KOPT-K1 (cell line): Measurements from ENCODE around the gene NOP9.

Source experiments
- H3K27ac ChIP-seq: fragments of 200-600 bp; sonication (generic); 2 replicates; pipeline ENCODE4 v1.5.1; 2016; ENCODE audit warnings: antibody characterized with exemption, mild to moderate bottlenecking, low read depth, low read length; ENCODE audit not compliant: poor library complexity, severe bottlenecking
- H3K36me3 ChIP-seq: fragments of 200-600 bp; sonication (generic); 2 replicates; pipeline ENCODE4 v1.5.1; 2017; ENCODE audit warnings: antibody characterized with exemption, mild to moderate bottlenecking, low read length, moderate library complexity; ENCODE audit not compliant: insufficient read depth
- H3K9me3 ChIP-seq: fragments of 200-600 bp; sonication (generic); 2 replicates; pipeline ENCODE4 v1.5.1; 2017; ENCODE audit warnings: antibody characterized with exemption, low read length, mild to moderate bottlenecking; ENCODE audit not compliant: insufficient read depth, poor library complexity, severe bottlenecking

The NOP9 gene

GRCh38 chr14:24332268-24332993 is 32.8 kb downstream of the NOP9 start:
- Histone ChIP-seq H3K9me3 (no peaks in the 10 kb centered on the region), H3K36me3 (no peaks in the 10 kb centered on the region), H3K27ac (no peak overlapping the region)

- Histone ChIP-seq H3K36me3 (no peaks in the 10 kb centered on the region), H3K9me3 (no peaks in the 10 kb centered on the region), H3K27ac (no peak within 1 kb of the TSS)
These were observed 35.0 kb downstream of the NOP9 start, which contains the start of gene ADCY4 for GRCh38 chr14:24334431-24335291. TSS of gene ADCY4 (minus strand) at chr14:24335071. CDS start at chr14:24334652, 419 bp downstream.

GRCh38 chr14:24335461-24336171 is 36.0 kb downstream of the NOP9 start:
- Histone ChIP-seq H3K9me3 (no peaks in the 10 kb centered on the region), H3K27ac (no peak overlapping the region), H3K36me3 (no peaks in the 10 kb centered on the region)

DNA sequence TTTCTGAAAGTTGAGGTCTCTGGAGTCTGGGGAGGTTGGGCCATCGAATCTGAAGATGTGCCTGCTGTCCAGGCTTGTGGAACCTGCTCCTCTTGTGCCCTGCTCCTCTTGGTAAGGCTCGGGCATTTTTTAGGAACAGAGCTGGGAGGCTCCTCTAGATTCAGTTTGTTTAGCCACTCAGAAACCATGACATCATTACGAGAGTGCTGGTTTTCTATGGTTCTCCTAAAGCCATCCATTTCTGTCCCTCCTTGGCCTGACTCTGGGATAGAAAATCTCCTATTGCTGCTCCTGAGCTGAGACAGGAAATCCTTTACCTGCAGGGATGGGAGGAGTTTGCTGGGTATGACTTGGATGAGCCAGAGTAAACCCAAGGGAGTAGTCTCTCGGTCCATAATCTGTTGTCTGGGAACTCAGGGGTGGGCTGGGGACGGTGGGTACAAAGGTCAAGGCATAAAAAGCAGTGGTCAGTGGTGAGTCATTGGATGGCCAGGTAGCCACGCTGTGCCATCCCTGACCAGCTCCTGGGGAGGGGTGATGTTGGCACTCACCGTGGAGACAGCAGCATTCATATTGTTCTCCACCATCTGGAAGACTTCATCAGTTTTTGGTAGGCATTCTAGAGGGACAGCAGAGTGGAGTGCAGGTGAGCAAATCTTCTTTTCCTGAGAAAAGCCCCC is 37.6 kb downstream of the NOP9 start:
- H3K9me3 ChIP-seq, result no peaks in the 10 kb centered on the region
- no peaks in the 10 kb centered on the region for H3K36me3 ChIP-seq
- no peak overlapping the region for H3K27ac ChIP-seq

DNA sequence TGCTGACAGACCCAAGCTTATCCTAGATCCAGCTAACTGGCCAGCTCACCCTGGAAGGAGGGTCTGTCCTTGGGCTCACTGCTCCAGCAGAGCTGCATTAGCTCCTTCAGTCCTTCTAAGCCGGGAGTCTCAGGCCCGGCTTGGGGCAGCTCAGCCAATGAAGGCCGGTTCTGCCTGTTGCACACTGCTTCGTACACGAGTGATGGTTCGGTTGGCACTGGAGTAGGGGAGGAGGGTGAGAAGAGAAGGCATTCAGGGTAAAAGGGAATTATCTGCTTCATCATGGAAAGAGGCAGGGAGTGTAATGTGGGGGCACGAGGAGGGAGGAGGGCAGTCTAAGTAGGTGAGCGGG is 38.1 kb downstream of the NOP9 start:
- no peaks in the 10 kb centered on the region for H3K9me3 ChIP-seq

GRCh38 chr14:24338843-24339242 is 39.2 kb downstream of the NOP9 start:
- H3K27ac ChIP-seq, result no peak overlapping the region
- no peaks in the 10 kb centered on the region for H3K36me3 ChIP-seq
- no peaks in the 10 kb centered on the region for H3K9me3 ChIP-seq

More for the DNA sequence above, 38.1 kb downstream of the NOP9 start:
- no peak overlapping the region for H3K27ac ChIP-seq
- no peaks in the 10 kb centered on the region for H3K36me3 ChIP-seq

DNA sequence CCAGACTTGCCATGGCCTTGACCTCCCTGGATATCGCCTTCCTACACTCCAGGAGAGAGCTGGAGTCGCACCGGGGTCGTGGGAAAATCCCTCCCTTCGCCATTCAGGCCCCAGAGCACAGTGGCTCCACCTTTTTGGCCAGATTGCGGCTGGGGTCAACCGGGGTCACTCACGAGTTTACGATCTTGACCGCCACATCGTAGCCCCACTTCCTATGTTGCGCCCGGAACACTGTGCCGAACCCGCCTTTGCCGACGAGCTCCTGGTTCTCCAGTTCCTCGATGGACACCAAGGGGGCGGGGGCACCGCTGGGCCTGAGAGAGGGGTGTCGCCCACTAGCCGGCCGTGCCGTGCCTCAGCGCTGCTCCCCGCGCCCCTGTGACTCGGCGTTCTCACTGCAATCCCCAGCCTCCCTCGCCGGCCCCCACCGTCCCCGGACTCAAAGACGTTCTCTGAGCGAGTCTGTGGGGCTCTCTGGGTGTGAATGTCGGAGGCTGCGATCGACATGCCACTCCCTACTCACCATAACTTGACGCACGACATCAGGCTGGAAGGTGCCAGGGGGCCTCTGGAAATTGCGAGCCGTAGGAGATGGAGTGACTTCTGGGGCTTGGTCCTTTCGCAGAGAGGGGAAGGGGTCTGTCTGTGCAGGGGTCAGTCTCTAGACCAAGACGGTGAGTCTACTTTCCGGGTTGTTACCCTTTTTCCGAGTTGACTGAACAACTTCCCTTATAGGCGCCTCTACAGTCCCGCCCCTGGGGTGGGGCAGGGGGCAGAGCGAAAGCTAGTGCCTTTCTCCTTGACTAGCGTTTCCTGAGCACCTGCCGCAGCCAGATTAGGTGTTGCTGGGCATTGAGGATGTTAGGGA is 39.9 kb downstream of the NOP9 start, which contains the start of gene RIPK3:
TSS of gene RIPK3 (minus strand) at position 708 of the 868 bp plus-strand sequence. CDS start at position 543, 165 bp downstream.
- Histone ChIP-seq H3K9me3 (no peaks in the 10 kb centered on the region), H3K27ac (no peak within 1 kb of the TSS), H3K36me3 (no peaks in the 10 kb centered on the region)

GRCh38 chr14:24340606-24341005 is 41.0 kb downstream of the NOP9 start:
- H3K9me3 ChIP-seq, result no peaks in the 10 kb centered on the region
- H3K36me3 ChIP-seq, result no peaks in the 10 kb centered on the region
- H3K27ac ChIP-seq, result no peak overlapping the region

DNA sequence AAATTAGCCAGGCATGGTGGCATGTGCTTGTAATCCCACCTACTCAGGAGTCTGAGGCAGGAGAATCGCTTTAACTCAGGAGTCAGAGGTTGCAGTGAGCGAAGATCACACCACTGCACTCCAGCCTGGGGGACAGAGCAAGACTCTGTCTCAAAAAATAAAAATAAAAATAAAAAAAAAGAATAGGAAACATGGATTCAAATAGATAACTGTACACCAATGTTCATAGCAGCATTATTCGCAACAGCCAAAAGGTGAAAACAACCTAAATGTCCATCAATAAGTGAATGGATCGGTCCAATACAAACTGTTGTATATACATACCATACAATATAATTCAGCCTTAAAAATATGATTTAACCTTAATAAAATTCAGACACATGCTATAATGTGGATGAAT is 43.2 kb downstream of the NOP9 start:
- Histone ChIP-seq H3K27ac (no peak overlapping the region), H3K9me3 (no peaks in the 10 kb centered on the region), H3K36me3 (no peaks in the 10 kb centered on the region)

DNA sequence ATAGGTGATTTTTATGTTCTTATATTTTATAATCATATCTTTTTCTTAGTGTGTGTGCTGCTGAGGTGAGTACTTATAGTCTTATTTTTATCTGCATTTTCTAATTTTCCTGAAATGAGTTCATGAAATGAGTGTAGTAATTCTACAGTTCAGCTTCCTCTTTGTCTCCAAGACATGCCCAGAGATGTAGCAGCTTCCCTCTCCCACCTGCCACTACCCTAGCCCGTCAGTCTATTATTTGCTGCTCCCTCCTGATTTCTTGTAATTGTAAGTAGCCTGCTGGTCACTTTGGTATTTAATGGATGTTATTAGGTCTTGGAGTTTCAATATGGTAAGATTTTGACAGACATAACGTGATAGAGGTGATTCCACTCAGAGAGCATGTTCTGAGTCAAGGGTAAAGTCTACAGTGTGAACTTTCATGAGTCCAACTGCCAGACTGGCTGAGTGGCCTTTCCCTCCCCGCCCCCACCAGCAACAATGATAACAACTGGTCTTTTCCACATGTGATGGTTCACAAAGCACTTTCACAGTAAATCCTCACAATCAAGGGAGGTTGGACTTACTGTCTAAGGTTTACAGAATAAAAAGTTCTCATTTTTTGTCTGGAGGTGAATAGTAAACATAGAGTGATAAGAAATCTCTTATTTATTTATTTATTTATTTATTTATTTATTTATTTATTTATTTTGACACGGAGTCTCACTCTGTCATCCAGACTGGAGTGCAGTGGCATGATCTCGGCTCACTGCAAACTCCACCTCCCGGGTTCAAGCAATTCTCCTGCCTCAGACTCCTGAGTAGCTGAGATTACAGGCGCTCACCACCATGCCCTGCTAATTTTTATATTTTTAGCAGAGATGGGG is 44.4 kb downstream of the NOP9 start:
- Histone ChIP-seq H3K9me3 (no peaks in the 10 kb centered on the region), H3K27ac (no peak overlapping the region), H3K36me3 (no peaks in the 10 kb centered on the region)

DNA sequence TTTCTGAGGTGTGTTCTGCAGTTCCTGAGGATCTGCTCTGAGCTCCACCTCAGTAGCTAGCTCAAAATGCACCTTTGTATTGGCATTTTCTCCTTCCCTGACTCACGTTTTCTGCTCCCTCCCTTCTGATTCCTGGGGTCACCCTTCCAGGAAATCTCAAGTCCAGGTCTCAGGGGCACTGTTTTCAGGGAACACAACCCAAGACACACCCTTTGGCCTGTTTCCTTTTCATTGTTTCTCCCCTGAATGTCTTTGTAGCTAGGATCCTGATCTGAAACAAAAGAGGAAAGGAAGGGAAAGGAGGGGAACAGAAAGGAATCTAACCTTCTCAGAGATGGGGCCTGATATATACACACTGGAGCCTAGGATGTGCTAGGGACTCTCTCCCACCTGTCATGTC is 47.5 kb downstream of the NOP9 start:
- no peaks in the 10 kb centered on the region for H3K9me3 ChIP-seq
- H3K27ac ChIP-seq, result no peak overlapping the region

DNA sequence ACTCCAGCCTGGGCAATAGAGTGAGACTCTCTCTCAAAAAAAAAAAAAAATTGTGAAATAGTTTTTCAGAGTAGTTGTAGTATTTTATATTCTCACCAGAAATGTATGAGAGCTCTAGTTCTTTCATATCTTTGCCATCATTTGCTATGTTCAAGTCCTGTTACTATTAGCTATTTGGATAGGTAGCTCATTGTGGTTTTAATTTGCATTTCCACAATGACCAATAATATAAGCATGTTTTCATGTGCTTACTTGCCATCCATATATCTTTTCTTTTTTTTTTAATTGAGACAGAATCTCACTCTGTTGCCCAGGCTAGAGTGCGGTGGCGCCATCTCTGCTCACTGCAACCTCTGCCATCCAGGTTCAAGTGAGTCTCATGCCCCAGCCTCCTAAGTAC is 48.5 kb downstream of the NOP9 start:
- Histone ChIP-seq H3K36me3 (no peaks in the 10 kb centered on the region), H3K27ac (no peak overlapping the region), H3K9me3 (no peaks in the 10 kb centered on the region)

More for the DNA sequence above, 47.5 kb downstream of the NOP9 start:
- H3K36me3 ChIP-seq, result no peaks in the 10 kb centered on the region

GRCh38 chr14:24349742-24350141 is 50.1 kb downstream of the NOP9 start:
- H3K9me3 ChIP-seq, result no peaks in the 10 kb centered on the region
- no peak overlapping the region for H3K27ac ChIP-seq
- no peaks in the 10 kb centered on the region for H3K36me3 ChIP-seq
